ENCODE data around the gene CNTN5. TPM values are rescaled to one million over a fixed set of nuclear protein-coding genes. Genes with fewer than 3 reads are reported as not detected.

Gene CNTN5
- total RNA-seq, 1 donor from 2014 or later: not detected

- ATAC-seq (no peak), DNase-seq (ENCODE audit: low spot score) (no peak)
These were observed 142.1 kb downstream of the CNTN5 start for GRCh38 chr11:99162819-99163218.

GRCh38 chr11:99170591-99170990 lies 149.8 kb downstream of the CNTN5 start:
- no peak for DNase-seq (ENCODE audit: low spot score)
- no peak for ATAC-seq

- ATAC-seq (no peak), DNase-seq (ENCODE audit: low spot score) (no peak)
These were observed 150.6 kb downstream of the CNTN5 start for GRCh38 chr11:99171330-99171729.

DNA sequence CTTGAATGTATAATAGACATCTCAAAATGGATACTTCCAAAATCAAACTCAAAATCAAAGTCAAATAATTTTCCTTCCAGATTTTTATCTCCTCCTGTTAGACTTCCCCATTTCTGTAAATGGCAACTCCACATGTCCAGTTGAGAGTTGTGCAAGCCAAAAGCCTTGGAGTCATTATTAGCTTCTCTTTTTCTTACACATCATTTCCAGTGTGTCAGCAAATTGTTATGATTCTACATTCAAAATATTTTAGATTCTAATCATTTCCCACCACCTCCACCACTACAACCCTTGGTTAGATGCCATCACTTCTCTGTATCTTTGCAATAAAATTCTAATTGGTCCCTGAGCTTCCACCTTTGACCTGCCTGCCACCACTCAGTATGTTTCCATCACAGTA lies 155.7 kb downstream of the CNTN5 start:
- DNase-seq (ENCODE audit: low spot score): no peak
- ATAC-seq: no peak

GRCh38 chr11:99177446-99177845 lies 156.7 kb downstream of the CNTN5 start:
- DNase-seq (ENCODE audit: low spot score) (no peak), ATAC-seq (no peak)

DNA sequence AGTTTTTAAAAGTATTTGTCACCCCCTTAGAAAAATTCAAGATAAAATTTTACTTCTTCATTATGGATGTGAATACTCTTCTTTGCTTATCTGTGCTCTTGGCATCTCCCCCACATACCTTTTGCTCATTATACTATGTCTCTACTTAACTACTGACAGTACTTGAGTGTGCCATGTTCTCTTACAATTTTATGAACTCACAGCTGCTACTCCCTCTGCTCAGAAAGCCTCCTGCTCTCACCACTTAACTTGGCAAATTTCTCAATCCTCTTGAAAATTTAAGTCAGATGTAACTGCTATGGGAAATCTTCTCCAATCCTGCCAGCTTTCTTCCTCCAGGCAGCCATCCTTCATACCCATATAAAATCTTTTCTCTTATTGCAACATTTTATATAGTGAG lies 163.4 kb downstream of the CNTN5 start:
- ATAC-seq: no peak

GRCh38 chr11:99188221-99188620 lies 167.5 kb downstream of the CNTN5 start:
- no peak for ATAC-seq

More for the DNA sequence above, 163.4 kb downstream of the CNTN5 start:
- no peak for DNase-seq (ENCODE audit: low spot score)

GRCh38 chr11:99192716-99193115 lies 172.0 kb downstream of the CNTN5 start:
- ATAC-seq: no peak
- no peak for DNase-seq (ENCODE audit: low spot score)

More at GRCh38 chr11:99188221-99188620, 167.5 kb downstream of the CNTN5 start:
- no peak for DNase-seq (ENCODE audit: low spot score)

DNA sequence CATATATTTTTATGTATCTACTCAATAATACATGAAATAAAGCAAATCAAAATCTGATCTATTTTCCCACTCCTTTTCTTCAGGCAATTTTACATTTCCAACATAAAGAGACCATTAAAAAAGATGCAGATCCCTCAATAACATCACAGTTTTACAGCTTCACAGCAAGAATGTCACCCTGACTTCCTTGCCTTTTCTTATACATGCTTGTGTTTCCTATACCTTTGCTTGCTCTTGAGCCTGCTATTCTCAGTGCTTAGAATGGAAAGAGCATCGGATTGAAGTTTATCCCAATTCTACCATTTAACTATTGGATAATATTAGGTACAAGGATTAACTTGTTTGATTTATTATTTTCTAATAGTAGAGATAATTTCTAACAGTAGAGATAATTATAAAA lies 176.7 kb downstream of the CNTN5 start:
- DNase-seq (ENCODE audit: low spot score) (no peak), ATAC-seq (no peak)

DNA sequence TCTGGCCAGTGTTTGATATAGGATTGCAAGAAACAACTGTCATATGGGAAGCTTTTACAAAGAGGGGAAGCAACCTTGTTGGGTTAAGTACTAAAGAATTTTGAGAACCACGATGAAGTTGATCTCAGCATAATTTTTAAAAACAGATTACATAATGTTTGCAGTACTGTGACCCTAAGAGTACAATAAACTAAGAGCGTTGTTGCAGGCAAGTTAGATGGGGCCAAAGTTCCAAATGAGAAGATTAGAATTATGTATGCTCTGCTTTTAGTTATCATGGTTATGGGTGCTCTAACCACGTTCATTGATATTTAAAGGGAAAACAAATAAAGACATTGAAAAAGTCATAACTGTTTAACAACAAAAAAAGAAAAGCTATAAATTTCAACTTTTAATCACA lies 177.5 kb downstream of the CNTN5 start:
- DNase-seq (ENCODE audit: low spot score) (no peak), ATAC-seq (peak; percentile 82)

DNA sequence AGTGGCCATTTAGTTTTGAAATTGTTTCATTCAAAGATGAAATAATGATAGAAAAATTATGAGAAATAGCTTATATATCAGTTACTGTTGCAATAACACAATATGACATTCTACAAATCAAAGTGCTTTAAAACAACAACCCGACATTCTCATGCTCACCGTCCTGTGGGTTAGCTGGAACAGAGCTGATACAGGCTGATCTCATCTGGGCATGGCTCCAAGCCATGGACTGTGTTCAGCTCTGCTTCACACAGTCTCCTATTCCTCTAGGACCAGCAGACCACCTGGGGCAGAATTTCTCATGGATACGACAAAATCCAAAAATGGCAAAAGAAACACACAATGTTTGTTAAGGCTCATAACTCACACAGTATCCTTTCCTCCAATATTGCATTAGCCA lies 178.6 kb downstream of the CNTN5 start:
- DNase-seq (ENCODE audit: low spot score) (peak; percentile 74), ATAC-seq (peak; percentile 96)

- ATAC-seq: no peak
These were observed 180.0 kb downstream of the CNTN5 start for GRCh38 chr11:99200720-99201119.

GRCh38 chr11:99208813-99209212 lies 188.1 kb downstream of the CNTN5 start:
- ATAC-seq (no peak), DNase-seq (ENCODE audit: low spot score) (no peak)

More at GRCh38 chr11:99200720-99201119, 180.0 kb downstream of the CNTN5 start:
- no peak for DNase-seq (ENCODE audit: low spot score)

DNA sequence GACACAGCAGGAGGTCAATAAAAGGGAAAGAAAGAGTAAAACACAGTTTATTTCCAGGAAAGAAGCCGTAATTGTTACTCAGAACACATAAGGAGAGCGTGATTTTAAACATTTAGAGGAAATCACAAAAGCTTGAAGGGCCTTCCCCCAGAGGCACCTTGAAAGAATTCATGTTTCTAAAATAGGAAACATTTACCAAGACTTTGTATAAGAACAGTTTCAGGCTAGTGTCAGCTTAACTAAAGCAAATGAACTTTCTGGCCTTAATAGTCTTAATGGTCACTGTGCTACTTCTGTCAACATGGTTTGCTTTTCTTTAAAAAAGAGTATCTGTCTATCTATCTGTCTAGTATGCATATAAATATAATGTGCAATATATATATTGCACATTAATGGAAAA lies 208.8 kb downstream of the CNTN5 start:
- no peak for ATAC-seq
- DNase-seq (ENCODE audit: low spot score): no peak

GRCh38 chr11:99234534-99234933 lies 213.8 kb downstream of the CNTN5 start:
- DNase-seq (ENCODE audit: low spot score): no peak
- ATAC-seq: no peak

DNA sequence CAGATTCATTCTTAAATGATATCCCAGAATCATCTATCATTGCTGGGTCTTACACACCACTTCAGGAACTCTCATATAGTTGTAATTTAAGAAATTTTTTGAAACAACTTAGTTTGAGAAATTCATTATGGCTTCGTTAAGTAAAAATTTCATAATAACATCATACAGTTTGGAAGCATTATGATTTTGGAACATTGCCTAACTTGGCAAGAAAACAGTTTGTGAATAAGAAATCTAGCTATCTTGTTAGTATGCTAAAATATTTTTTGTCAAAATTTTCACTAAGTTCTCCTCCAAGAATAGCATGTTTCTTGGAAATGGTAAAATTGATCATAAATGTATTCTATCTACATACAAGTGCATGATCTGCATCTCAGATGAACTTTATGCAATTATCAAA lies 217.7 kb downstream of the CNTN5 start:
- DNase-seq (ENCODE audit: low spot score) (no peak), ATAC-seq (no peak)

- DNase-seq (ENCODE audit: low spot score) (no peak), ATAC-seq (peak; percentile 94)
These were observed 219.7 kb downstream of the CNTN5 start for GRCh38 chr11:99240192-99241030.

DNA sequence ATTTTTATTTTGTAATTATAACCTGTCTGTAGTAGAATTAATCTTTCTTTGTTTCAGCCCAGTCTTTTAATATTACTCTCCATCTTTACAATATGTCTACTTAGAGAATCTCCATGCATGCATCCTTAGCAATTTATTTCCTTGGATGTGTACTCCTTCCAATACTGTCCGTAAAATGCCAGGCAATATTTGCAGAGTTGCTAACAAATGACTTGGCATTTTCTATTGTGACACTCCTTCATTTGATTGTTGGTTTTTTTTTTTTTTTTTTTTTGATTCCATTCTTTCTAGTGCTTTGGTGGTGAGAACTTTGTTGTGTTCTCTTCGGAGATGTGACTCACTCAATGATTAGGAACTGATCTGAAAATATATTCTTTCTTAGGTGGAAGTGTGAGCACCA lies 220.3 kb downstream of the CNTN5 start:
- ATAC-seq (peak; percentile 38), DNase-seq (ENCODE audit: low spot score) (no peak)

GRCh38 chr11:99244613-99245012 lies 223.9 kb downstream of the CNTN5 start:
- ATAC-seq (no peak), DNase-seq (ENCODE audit: low spot score) (no peak)

- DNase-seq (ENCODE audit: low spot score): no peak
- peak; percentile 64 for ATAC-seq
These were observed 225.4 kb downstream of the CNTN5 start for GRCh38 chr11:99246199-99246598.

GRCh38 chr11:99256614-99257013 lies 235.9 kb downstream of the CNTN5 start:
- DNase-seq (ENCODE audit: low spot score): no peak
- ATAC-seq: peak; percentile 12

DNA sequence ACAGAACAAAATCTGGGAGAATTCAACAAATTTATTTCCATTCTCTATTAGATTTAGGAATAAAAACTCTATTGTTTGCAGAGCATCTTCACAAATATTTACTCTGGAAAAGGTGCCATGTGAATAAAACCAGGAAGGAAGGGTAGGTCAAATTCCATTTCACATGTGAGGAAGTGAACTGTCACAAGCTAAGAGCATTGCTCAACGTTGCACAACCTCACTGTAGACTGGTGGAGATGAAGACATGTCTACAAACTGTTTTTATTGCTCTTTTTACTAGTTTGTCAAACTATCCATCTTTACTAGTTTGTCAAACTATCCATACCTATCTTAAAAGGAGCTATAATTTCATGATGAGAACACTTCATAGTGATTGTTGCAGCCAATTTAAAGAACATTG lies 236.4 kb downstream of the CNTN5 start:
- ATAC-seq (peak; percentile 98), DNase-seq (ENCODE audit: low spot score) (peak; percentile 70)

DNA sequence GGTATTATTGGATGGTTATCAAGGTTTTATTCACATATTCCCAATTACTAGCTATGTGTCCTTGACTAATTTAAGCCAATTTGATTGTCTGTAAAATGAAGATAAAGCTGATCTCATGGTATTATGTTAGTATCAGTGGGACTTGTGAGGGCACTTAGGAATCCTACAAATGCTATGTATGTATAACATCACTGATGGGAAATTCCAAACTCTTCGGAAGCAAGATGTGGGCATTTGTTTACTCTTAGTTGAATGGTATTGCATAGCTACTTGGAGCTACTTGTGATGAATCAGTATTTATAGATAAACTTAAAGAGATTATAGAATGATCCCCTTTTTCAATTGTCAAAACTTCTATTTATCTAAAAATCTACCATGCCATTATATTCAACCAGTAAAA lies 239.9 kb downstream of the CNTN5 start:
- ATAC-seq: no peak
- DNase-seq (ENCODE audit: low spot score): no peak

All from left lobe of liver (tissue), 2 donors.